ENCODE data around the gene ADCY3.
"Not testable (repeated sequence)": the region's sequence is repeated elsewhere in the genome, so short reads cannot be mapped to it uniquely, and the experiment has no call there.

The ADCY3 gene

GRCh38 chr2:24836206-24836605 lies 83.8 kb downstream of the ADCY3 start:
- Mint-ChIP-seq H3K9me3 (no peaks in the 10 kb centered on the region), H3K4me1 (no peaks in the 10 kb centered on the region), H3K27ac (no peak overlapping the region), H3K4me3 (no peak overlapping the region), H3K36me3 (peaks cover 66 to 82% of the 10 kb centered on the region in 2 donors), H3K27me3 (no peaks in the 10 kb centered on the region)
- DNase-seq (no peak), ATAC-seq (replicated peaks) (no peak)

GRCh38 chr2:24835411-24835810 lies 84.6 kb downstream of the ADCY3 start:
- H3K27ac Mint-ChIP-seq; DNase-seq; H3K27me3 Mint-ChIP-seq; H3K9me3 Mint-ChIP-seq; H3K4me1 Mint-ChIP-seq; ATAC-seq (replicated peaks); H3K4me3 Mint-ChIP-seq: not testable (repeated sequence)
- H3K36me3 Mint-ChIP-seq: peaks cover 63 to 77% of the 10 kb centered on the region in 2 donors

- no peaks in the 10 kb centered on the region for H3K9me3 Mint-ChIP-seq
- peak overlapping the region; percentile 9 for H3K27ac Mint-ChIP-seq
- H3K36me3 Mint-ChIP-seq: peaks cover 58 to 76% of the 10 kb centered on the region in 2 donors
- no peak overlapping the region for H3K4me3 Mint-ChIP-seq
- H3K4me1 Mint-ChIP-seq: no peaks in the 10 kb centered on the region
- no peak for ATAC-seq (replicated peaks)
- no peak for DNase-seq
- no peaks in the 10 kb centered on the region for H3K27me3 Mint-ChIP-seq
Measured at GRCh38 chr2:24834733-24835395, 85.2 kb downstream of the ADCY3 start.

GRCh38 chr2:24833821-24834732 lies 86.0 kb downstream of the ADCY3 start:
- peak overlapping the region; percentile 9 for H3K27ac Mint-ChIP-seq
- ATAC-seq (replicated peaks) (no peak), DNase-seq (no peak)
- H3K4me3 Mint-ChIP-seq: no peak overlapping the region
- H3K4me1 Mint-ChIP-seq: no peaks in the 10 kb centered on the region
- no peaks in the 10 kb centered on the region for H3K27me3 Mint-ChIP-seq
- no peaks in the 10 kb centered on the region for H3K9me3 Mint-ChIP-seq
- peaks cover 50 to 70% of the 10 kb centered on the region in 2 donors for H3K36me3 Mint-ChIP-seq

- Mint-ChIP-seq H3K4me1 (no peaks in the 10 kb centered on the region), H3K9me3 (no peaks in the 10 kb centered on the region), H3K36me3 (peaks cover 48 to 72% of the 10 kb centered on the region in 2 donors), H3K4me3 (no peak overlapping the region), H3K27ac (peak overlapping the region; percentile 47), H3K27me3 (no peaks in the 10 kb centered on the region)
- DNase-seq (no peak), ATAC-seq (replicated peaks) (no peak)
Measured at GRCh38 chr2:24832931-24833701, 86.9 kb downstream of the ADCY3 start.

GRCh38 chr2:24832521-24832920 lies 87.5 kb downstream of the ADCY3 start:
- H3K27me3 Mint-ChIP-seq: no peaks in the 10 kb centered on the region

GRCh38 chr2:24832073-24832461 lies 88.0 kb downstream of the ADCY3 start:
- Mint-ChIP-seq H3K4me3 (no peak overlapping the region), H3K9me3 (no peaks in the 10 kb centered on the region), H3K4me1 (peaks cover 4 to 5% of the 10 kb centered on the region in 2 donors), H3K27ac (no peak overlapping the region), H3K36me3 (peaks cover 50 to 73% of the 10 kb centered on the region in 2 donors), H3K27me3 (no peaks in the 10 kb centered on the region)
- DNase-seq (no peak), ATAC-seq (replicated peaks) (no peak)

More at GRCh38 chr2:24832521-24832920, 87.5 kb downstream of the ADCY3 start:
- DNase-seq: no peak
- Mint-ChIP-seq H3K4me1 (peaks cover 4 to 5% of the 10 kb centered on the region in 2 donors), H3K9me3 (no peaks in the 10 kb centered on the region), H3K27ac (no peak overlapping the region), H3K36me3 (peaks cover 49 to 73% of the 10 kb centered on the region in 2 donors), H3K4me3 (no peak overlapping the region)
- no peak for ATAC-seq (replicated peaks)

GRCh38 chr2:24831221-24832072 lies 88.6 kb downstream of the ADCY3 start:
- Mint-ChIP-seq H3K36me3 (peaks cover 45 to 70% of the 10 kb centered on the region in 2 donors), H3K27ac (no peak overlapping the region), H3K4me1 (peaks cover 4 to 5% of the 10 kb centered on the region in 2 donors), H3K4me3 (no peak overlapping the region), H3K27me3 (no peaks in the 10 kb centered on the region), H3K9me3 (no peaks in the 10 kb centered on the region)
- ATAC-seq (replicated peaks) (no peak), DNase-seq (no peak)

GRCh38 chr2:24830786-24831185 lies 89.3 kb downstream of the ADCY3 start:
- Mint-ChIP-seq H3K9me3 (no peaks in the 10 kb centered on the region), H3K27ac (no peak overlapping the region), H3K4me1 (peaks cover 8 to 9% of the 10 kb centered on the region in 2 donors), H3K27me3 (no peaks in the 10 kb centered on the region), H3K36me3 (peaks cover 45 to 70% of the 10 kb centered on the region in 2 donors), H3K4me3 (no peak overlapping the region)
- no peak for ATAC-seq (replicated peaks)
- DNase-seq: no peak

- no peaks in the 10 kb centered on the region for H3K27me3 Mint-ChIP-seq
- H3K9me3 Mint-ChIP-seq: peaks cover 0 to 2% of the 10 kb centered on the region in 2 donors
- H3K36me3 Mint-ChIP-seq: peaks cover 48 to 72% of the 10 kb centered on the region in 2 donors
- peaks cover 12 to 13% of the 10 kb centered on the region in 2 donors for H3K4me1 Mint-ChIP-seq
- no peak overlapping the region for H3K4me3 Mint-ChIP-seq
- no peak for ATAC-seq (replicated peaks)
- no peak for DNase-seq
- no peak overlapping the region for H3K27ac Mint-ChIP-seq
Measured at GRCh38 chr2:24830351-24830750, 89.7 kb downstream of the ADCY3 start.

- peaks cover 0 to 2% of the 10 kb centered on the region in 2 donors for H3K9me3 Mint-ChIP-seq
- ATAC-seq (replicated peaks): no peak
- H3K36me3 Mint-ChIP-seq: peaks cover 44 to 68% of the 10 kb centered on the region in 2 donors
- peaks cover 13 to 20% of the 10 kb centered on the region in 2 donors for H3K4me1 Mint-ChIP-seq
- no peak overlapping the region for H3K4me3 Mint-ChIP-seq
- no peak for DNase-seq
- no peaks in the 10 kb centered on the region for H3K27me3 Mint-ChIP-seq
- H3K27ac Mint-ChIP-seq: no peak overlapping the region
Measured at GRCh38 chr2:24828238-24828996, 91.6 kb downstream of the ADCY3 start.

GRCh38 chr2:24827321-24828237 lies 92.5 kb downstream of the ADCY3 start:
- Mint-ChIP-seq H3K4me3 (no peak overlapping the region), H3K27me3 (no peaks in the 10 kb centered on the region), H3K36me3 (peaks cover 42 to 68% of the 10 kb centered on the region in 2 donors), H3K4me1 (peaks cover 13 to 20% of the 10 kb centered on the region in 2 donors), H3K9me3 (peaks cover 0 to 2% of the 10 kb centered on the region in 2 donors), H3K27ac (peak overlapping the region; percentile 47)
- ATAC-seq (replicated peaks): peak; percentile 89 to 93
- DNase-seq: peak; percentile 49
